OCI-LY3 (cell line): ENCODE measurements around the gene HLA-DQA1.

Experiments
- CTCF ChIP-seq: fragments of 200-600, 300-600 bp; sonication (generic); IDR thresholded peaks from 2 replicates; pipeline ENCODE4 v1.5.1; 2014; ENCODE audit warnings: antibody characterized with exemption, low read length, low read depth
- EZH2phosphoT487 ChIP-seq: fragments of 200-600 bp; shearing (Covaris generic); IDR thresholded peaks from 2 replicates; pipeline ENCODE4 v1.6.1; 2018; ENCODE audit warnings: antibody characterized with exemption, mixed run types, low read depth

- TF ChIP-seq CTCF, result no peak
- no peak for TF ChIP-seq EZH2phosphoT487
Observed at GRCh38 chr6:32659856-32660595, 22.8 kb downstream of the HLA-DQA1 start.
